WTC11 (cell line): Measurements from ENCODE around the gene ARHGEF37. TPM values are rescaled to one million over a fixed set of nuclear protein-coding genes. Genes with fewer than 3 reads are reported as not detected.

ENCODE experiments used
- ATAC-seq: fragments of 200-7000 bp; cut with Tn5 transposase; 2 replicates; pipeline ENCODE4 v1.10.0; 2021; ENCODE audit warnings: mild to moderate bottlenecking, moderate library complexity
- CTCF ChIA-PET: fragments of 300-600 bp; sonication (Branson Sonifier 250); formaldehyde crosslinking; loops from one replicate; lab custom pipeline; 2021; ENCODE audit warnings: antibody characterized with exemption; lab: Charles Lee
- POLR2A ChIA-PET: fragments of 350-600 bp; sonication (Branson Sonifier 250); formaldehyde crosslinking; loops from one replicate; lab custom pipeline; 2021; ENCODE audit warnings: antibody characterized with exemption; lab: Charles Lee
- DNase-seq: peaks from one replicate; pipeline ENCODE4 v3.0.0; 2021; ENCODE audit warnings: low spot score
- H3K27ac Mint-ChIP-seq: 2 replicates; pipeline ENCODE4 v1.8.0; 2021; ENCODE audit warnings: mixed read lengths
- H3K27me3 Mint-ChIP-seq: 2 replicates; pipeline ENCODE4 v1.8.0; 2021; ENCODE audit warnings: low read depth, mild to moderate bottlenecking, moderate library complexity, mixed read lengths
- H3K36me3 Mint-ChIP-seq: 2 replicates; pipeline ENCODE4 v1.8.0; 2021; ENCODE audit warnings: mixed read lengths
- H3K4me1 Mint-ChIP-seq: 2 replicates; pipeline ENCODE4 v1.8.0; 2022; ENCODE audit warnings: mixed read lengths
- H3K4me3 Mint-ChIP-seq: 2 replicates; pipeline ENCODE4 v1.8.0; 2021; ENCODE audit warnings: mild to moderate bottlenecking, moderate library complexity, mixed read lengths
- H3K9me3 Mint-ChIP-seq: 2 replicates; pipeline ENCODE4 v1.8.0; 2021; ENCODE audit warnings: mixed read lengths
- AFF4 ChIP-seq: sonication (generic); formaldehyde crosslinking; IDR thresholded peaks from 2 replicates; pipeline ENCODE4 v1.8.1; 2023; ENCODE audit warnings: mild to moderate bottlenecking, missing genetic modification reagents, borderline replicate concordance
- ATF1 ChIP-seq: sonication (generic); formaldehyde crosslinking; IDR thresholded peaks from 2 replicates; pipeline ENCODE4 v1.8.1; 2023; ENCODE audit warnings: mild to moderate bottlenecking, moderate library complexity, missing genetic modification reagents
- CREM ChIP-seq: sonication (generic); formaldehyde crosslinking; IDR thresholded peaks from 2 replicates; pipeline ENCODE4 v1.8.1; 2022; ENCODE audit warnings: mild to moderate bottlenecking, missing genetic modification reagents, moderate library complexity
- FOXP4 ChIP-seq: sonication (generic); formaldehyde crosslinking; IDR thresholded peaks from 2 replicates; pipeline ENCODE4 v1.8.0; 2022; ENCODE audit warnings: mild to moderate bottlenecking, missing genetic modification reagents
- GABPB1 ChIP-seq: sonication (generic); formaldehyde crosslinking; IDR thresholded peaks from 2 replicates; pipeline ENCODE4 v1.8.1; 2023; ENCODE audit warnings: mild to moderate bottlenecking, missing genetic modification reagents
- HMGA2 ChIP-seq: fragments of 250-450 bp; sonication (Bioruptor Pico); IDR thresholded peaks from 2 replicates; pipeline ENCODE4 v1.4.0; 2021; ENCODE audit warnings: mild to moderate bottlenecking, moderate library complexity
- IRF1 ChIP-seq: sonication (generic); formaldehyde crosslinking; IDR thresholded peaks from 2 replicates; pipeline ENCODE4 v1.8.0; 2023; ENCODE audit warnings: missing genetic modification reagents
- JUN ChIP-seq: sonication (generic); formaldehyde crosslinking; IDR thresholded peaks from 2 replicates; pipeline ENCODE4 v1.8.0; 2023; ENCODE audit warnings: mild to moderate bottlenecking, missing genetic modification reagents
- NFYB ChIP-seq: sonication (generic); formaldehyde crosslinking; conservative IDR thresholded peaks from 2 replicates; pipeline ENCODE4 v1.8.0; 2022; ENCODE audit warnings: low read depth, missing genetic modification reagents
- RELA ChIP-seq: sonication (generic); formaldehyde crosslinking; IDR thresholded peaks from 2 replicates; pipeline ENCODE4 v1.8.1; 2022; ENCODE audit warnings: missing genetic modification reagents, mild to moderate bottlenecking, borderline replicate concordance
- RORB ChIP-seq: fragments of 250-450 bp; sonication (Bioruptor Pico); IDR thresholded peaks from 2 replicates; pipeline ENCODE4 v1.9.0; 2021; ENCODE audit warnings: mild to moderate bottlenecking
- TEAD4 ChIP-seq: sonication (generic); formaldehyde crosslinking; IDR thresholded peaks from 2 replicates; pipeline ENCODE4 v1.8.0; 2022; ENCODE audit warnings: mild to moderate bottlenecking, missing genetic modification reagents
- TP53 ChIP-seq: sonication (generic); formaldehyde crosslinking; IDR thresholded peaks from 2 replicates; pipeline ENCODE4 v1.8.1; 2023; ENCODE audit warnings: mild to moderate bottlenecking, missing genetic modification reagents
- ZNF317 ChIP-seq: sonication (generic); formaldehyde crosslinking; IDR thresholded peaks from 2 replicates; pipeline ENCODE4 v1.8.1; 2023; ENCODE audit warnings: low read depth, mild to moderate bottlenecking, moderate library complexity, missing genetic modification reagents, borderline replicate concordance
- ZNF423 ChIP-seq: fragments of 250-450 bp; sonication (Bioruptor Pico); IDR thresholded peaks from 2 replicates; pipeline ENCODE4 v2.1.2; 2022; ENCODE audit warnings: mild to moderate bottlenecking, moderate library complexity
- ZNF532 ChIP-seq: fragments of 250-450 bp; sonication (Bioruptor Pico); IDR thresholded peaks from 2 replicates; pipeline ENCODE4 v1.9.0; 2021; ENCODE audit warnings: mild to moderate bottlenecking, borderline replicate concordance
- ZNF671 ChIP-seq: fragments of 250-450 bp; sonication (Bioruptor Pico); IDR thresholded peaks from 2 replicates; pipeline ENCODE4 v1.8.0; 2021; ENCODE audit warnings: mild to moderate bottlenecking
- total RNA-seq: library from RNA; stranded (reverse); gene quantifications from 3 replicates; pipeline ENCODE4 v1.2.3, GENCODE V29; 2021
- TF ChIP-seq, protein P1 (sequence below): sonication (generic); formaldehyde crosslinking; IDR thresholded peaks from 2 replicates; pipeline ENCODE4 v1.8.1; 2022; ENCODE audit warnings: missing genetic modification reagents, borderline replicate concordance
- TF ChIP-seq, protein P2 (sequence below): sonication (generic); formaldehyde crosslinking; IDR thresholded peaks from 2 replicates; pipeline ENCODE4 v1.8.1; 2022; ENCODE audit warnings: low read depth, missing genetic modification reagents, borderline replicate concordance
- TF ChIP-seq, protein P3 (sequence below): fragments of 250-450 bp; sonication (Bioruptor Pico); IDR thresholded peaks from 2 replicates; pipeline ENCODE4 v2.1.2; 2022; ENCODE audit warnings: mild to moderate bottlenecking, moderate library complexity

The ARHGEF37 gene
- total RNA-seq, 1 experiment from 2014 or later: 1.1 TPM

DNA sequence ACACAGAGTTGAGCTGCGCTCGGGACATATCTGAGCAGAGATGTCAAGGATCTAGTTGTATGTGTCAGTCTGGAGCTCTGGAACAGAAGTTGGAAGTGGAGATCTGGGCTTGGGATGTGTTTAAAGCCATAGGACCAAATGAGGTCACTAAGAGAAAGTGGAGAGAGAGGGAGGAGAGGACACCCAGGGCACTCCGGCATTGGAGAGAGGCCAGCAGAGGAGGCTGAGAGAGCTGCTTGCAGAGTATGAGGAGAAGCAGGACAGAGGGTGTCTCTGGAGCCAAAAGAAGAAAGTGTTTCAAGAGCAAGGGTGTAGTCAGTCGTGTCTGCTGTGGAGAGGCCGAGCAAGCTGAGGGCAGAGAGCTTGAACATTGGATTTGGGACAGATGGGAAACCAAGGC, 34.7 kb downstream of the ARHGEF37 start:
- H3K27me3 Mint-ChIP-seq: no peaks in the 10 kb centered on the region
- H3K9me3 Mint-ChIP-seq: peaks cover 1% of the 10 kb centered on the region; the same call in 1 of the 2 replicates
- no peak overlapping the region for H3K27ac Mint-ChIP-seq
- no peak overlapping the region for H3K4me3 Mint-ChIP-seq
- CTCF ChIA-PET: interaction anchor here (0.6 to 1.5 kb wide), 6 partner anchors 17 to 237 kb away, joined by 3 to 4 read pairs (median 3); partner anchors contain the start of gene ARHGEF37
- ATAC-seq: no peak
- TF ChIP-seq RELA (CRISPR knock-in tag): no peak
- TF ChIP-seq IRF1 (CRISPR knock-in tag): no peak
- no peak for TF ChIP-seq JUN (CRISPR knock-in tag)
- TF ChIP-seq, protein P1, sequence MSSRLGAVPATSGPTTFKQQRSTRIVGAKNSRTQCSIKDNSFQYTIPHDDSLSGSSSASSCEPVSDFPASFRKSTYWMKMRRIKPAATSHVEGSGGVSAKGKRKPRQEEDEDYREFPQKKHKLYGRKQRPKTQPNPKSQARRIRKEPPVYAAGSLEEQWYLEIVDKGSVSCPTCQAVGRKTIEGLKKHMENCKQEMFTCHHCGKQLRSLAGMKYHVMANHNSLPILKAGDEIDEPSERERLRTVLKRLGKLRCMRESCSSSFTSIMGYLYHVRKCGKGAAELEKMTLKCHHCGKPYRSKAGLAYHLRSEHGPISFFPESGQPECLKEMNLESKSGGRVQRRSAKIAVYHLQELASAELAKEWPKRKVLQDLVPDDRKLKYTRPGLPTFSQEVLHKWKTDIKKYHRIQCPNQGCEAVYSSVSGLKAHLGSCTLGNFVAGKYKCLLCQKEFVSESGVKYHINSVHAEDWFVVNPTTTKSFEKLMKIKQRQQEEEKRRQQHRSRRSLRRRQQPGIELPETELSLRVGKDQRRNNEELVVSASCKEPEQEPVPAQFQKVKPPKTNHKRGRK: no peak
- TF ChIP-seq, protein P2, sequence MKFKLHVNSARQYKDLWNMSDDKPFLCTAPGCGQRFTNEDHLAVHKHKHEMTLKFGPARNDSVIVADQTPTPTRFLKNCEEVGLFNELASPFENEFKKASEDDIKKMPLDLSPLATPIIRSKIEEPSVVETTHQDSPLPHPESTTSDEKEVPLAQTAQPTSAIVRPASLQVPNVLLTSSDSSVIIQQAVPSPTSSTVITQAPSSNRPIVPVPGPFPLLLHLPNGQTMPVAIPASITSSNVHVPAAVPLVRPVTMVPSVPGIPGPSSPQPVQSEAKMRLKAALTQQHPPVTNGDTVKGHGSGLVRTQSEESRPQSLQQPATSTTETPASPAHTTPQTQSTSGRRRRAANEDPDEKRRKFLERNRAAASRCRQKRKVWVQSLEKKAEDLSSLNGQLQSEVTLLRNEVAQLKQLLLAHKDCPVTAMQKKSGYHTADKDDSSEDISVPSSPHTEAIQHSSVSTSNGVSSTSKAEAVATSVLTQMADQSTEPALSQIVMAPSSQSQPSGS (CRISPR knock-in tag): no peak
- no peak for TF ChIP-seq ZNF317 (CRISPR knock-in tag)
- no peak for TF ChIP-seq ZNF671 (CRISPR knock-in tag)
- TF ChIP-seq FOXP4 (CRISPR knock-in tag): no peak
- TF ChIP-seq, protein P3, sequence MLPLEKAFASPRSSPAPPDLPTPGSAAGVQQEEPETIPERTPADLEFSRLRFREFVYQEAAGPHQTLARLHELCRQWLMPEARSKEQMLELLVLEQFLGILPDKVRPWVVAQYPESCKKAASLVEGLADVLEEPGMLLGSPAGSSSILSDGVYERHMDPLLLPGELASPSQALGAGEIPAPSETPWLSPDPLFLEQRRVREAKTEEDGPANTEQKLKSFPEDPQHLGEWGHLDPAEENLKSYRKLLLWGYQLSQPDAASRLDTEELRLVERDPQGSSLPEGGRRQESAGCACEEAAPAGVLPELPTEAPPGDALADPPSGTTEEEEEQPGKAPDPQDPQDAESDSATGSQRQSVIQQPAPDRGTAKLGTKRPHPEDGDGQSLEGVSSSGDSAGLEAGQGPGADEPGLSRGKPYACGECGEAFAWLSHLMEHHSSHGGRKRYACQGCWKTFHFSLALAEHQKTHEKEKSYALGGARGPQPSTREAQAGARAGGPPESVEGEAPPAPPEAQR: no peak
- TF ChIP-seq ZNF532 (CRISPR knock-in tag): no peak
- no peak for TF ChIP-seq CREM
- TF ChIP-seq ATF1 (CRISPR knock-in tag): no peak
- no peak for TF ChIP-seq TP53 (CRISPR knock-in tag)
- no peak for TF ChIP-seq NFYB (CRISPR knock-in tag)
- TF ChIP-seq ZNF423 (CRISPR knock-in tag): no peak
- no peak for TF ChIP-seq AFF4 (CRISPR knock-in tag)
- no peak for TF ChIP-seq TEAD4 (CRISPR knock-in tag)
- TF ChIP-seq HMGA2 (CRISPR knock-in tag): no peak
- no peak for TF ChIP-seq RORB (CRISPR knock-in tag)
- no peak for TF ChIP-seq GABPB1 (CRISPR knock-in tag)
- POLR2A ChIA-PET: no interaction called here
- DNase-seq: no peak
- no peaks in the 10 kb centered on the region for H3K36me3 Mint-ChIP-seq
- H3K4me1 Mint-ChIP-seq: peaks cover 15% of the 10 kb centered on the region
